H9 (cell line): ENCODE measurements around the gene AKR1E2. TPM values are rescaled to one million over a fixed set of nuclear protein-coding genes. Genes with fewer than 3 reads are reported as not detected.

Experiments
- DNase-seq: peaks from one replicate; pipeline ENCODE4 v3.0.0-alpha.2; 2017
- H2AFZ ChIP-seq: one replicate; pipeline ENCODE4 v1.6.1; 2013; ENCODE audit warnings: mild to moderate bottlenecking, low read length, control low read depth, moderate library complexity
- H2AK5ac ChIP-seq: 2 replicates; pipeline ENCODE4 v1.6.1; 2013; ENCODE audit warnings: low read length, control low read depth, mixed read lengths; ENCODE audit not compliant: insufficient read length
- H2BK120ac ChIP-seq: one replicate; pipeline ENCODE4 v1.6.1; 2013; ENCODE audit warnings: low read depth, mild to moderate bottlenecking, low read length, control low read depth, inconsistent platforms; ENCODE audit not compliant: poor library complexity, severe bottlenecking
- H2BK12ac ChIP-seq: 2 replicates; pipeline ENCODE4 v1.6.1; 2013; ENCODE audit warnings: low read length, control low read depth, mixed read lengths, low read depth; ENCODE audit not compliant: insufficient read length
- H2BK15ac ChIP-seq: 2 replicates; pipeline ENCODE4 v1.6.1; 2013; ENCODE audit warnings: low read depth, low read length, control low read depth
- H2BK20ac ChIP-seq: one replicate; pipeline ENCODE4 v1.6.1; 2013; ENCODE audit warnings: low read depth, mild to moderate bottlenecking, low read length, control low read depth, inconsistent platforms; ENCODE audit not compliant: poor library complexity, severe bottlenecking
- H2BK5ac ChIP-seq: 2 replicates; pipeline ENCODE4 v1.6.1; 2013; ENCODE audit warnings: low read length, control low read depth, mixed read lengths; ENCODE audit not compliant: insufficient read length
- H3K14ac ChIP-seq: 2 replicates; pipeline ENCODE4 v1.6.1; 2013; ENCODE audit warnings: low read length, control low read depth; ENCODE audit not compliant: insufficient read depth
- H3K18ac ChIP-seq: 2 replicates; pipeline ENCODE4 v1.6.1; 2013; ENCODE audit warnings: low read depth, mild to moderate bottlenecking, mixed read lengths, low read length, control low read depth; ENCODE audit not compliant: insufficient read length
- H3K23ac ChIP-seq: 2 replicates; pipeline ENCODE4 v1.6.1; 2013; ENCODE audit warnings: low read length, control low read depth, mixed read lengths, low read depth; ENCODE audit not compliant: insufficient read length
- H3K23me2 ChIP-seq: 2 replicates; pipeline ENCODE4 v1.6.1; 2013; ENCODE audit warnings: low read depth, mild to moderate bottlenecking, mixed read lengths, low read length, control low read depth; ENCODE audit not compliant: insufficient read length, poor library complexity, severe bottlenecking
- H3K27ac ChIP-seq: 2 replicates; pipeline ENCODE4 v1.5.1; 2013; ENCODE audit warnings: low read length, control low read depth, mixed read lengths, low read depth; ENCODE audit not compliant: insufficient read length
- H3K27me3 ChIP-seq: 2 replicates; pipeline ENCODE4 v1.6.1; 2013; ENCODE audit warnings: low read length, control low read depth, inconsistent platforms; ENCODE audit not compliant: insufficient read depth
- H3K4ac ChIP-seq: 2 replicates; pipeline ENCODE4 v1.6.1; 2013; ENCODE audit warnings: low read depth, mild to moderate bottlenecking, control low read depth, inconsistent platforms, low read length, moderate library complexity
- H3K4me1 ChIP-seq: 2 replicates; pipeline ENCODE4 v1.6.1; 2013; ENCODE audit warnings: low read length, control low read depth, inconsistent platforms; ENCODE audit not compliant: insufficient read depth
- H3K4me2 ChIP-seq: 2 replicates; pipeline ENCODE4 v1.6.1; 2013; ENCODE audit warnings: low read length, control low read depth, mixed read lengths; ENCODE audit not compliant: insufficient read length, insufficient read depth
- H3K56ac ChIP-seq: 2 replicates; pipeline ENCODE4 v1.6.1; 2013; ENCODE audit warnings: low read depth, mild to moderate bottlenecking, mixed read lengths, low read length, control low read depth; ENCODE audit not compliant: insufficient read length
- H3K79me1 ChIP-seq: 2 replicates; pipeline ENCODE4 v1.6.1; 2013; ENCODE audit warnings: low read depth, mild to moderate bottlenecking, moderate library complexity, low read length, control low read depth, inconsistent platforms; ENCODE audit not compliant: insufficient read depth, poor library complexity, severe bottlenecking
- H3K79me2 ChIP-seq: 2 replicates; pipeline ENCODE4 v1.6.1; 2013; ENCODE audit warnings: low read length, control low read depth, inconsistent platforms; ENCODE audit not compliant: insufficient read depth
- H3K9ac ChIP-seq: 2 replicates; pipeline ENCODE4 v1.6.1; 2013; ENCODE audit warnings: low read length, control low read depth, mixed read lengths; ENCODE audit not compliant: insufficient read length; ENCODE audit errors: extremely low read depth
- H3K9me3 ChIP-seq: one replicate; pipeline ENCODE4 v1.6.1; 2013; ENCODE audit warnings: low read depth, low read length, inconsistent platforms; ENCODE audit not compliant: control insufficient read depth
- H3T11ph ChIP-seq: one replicate; pipeline ENCODE4 v1.6.1; 2013; ENCODE audit warnings: mild to moderate bottlenecking, low read length, control low read depth, inconsistent platforms
- H4K20me1 ChIP-seq: one replicate; pipeline ENCODE4 v1.6.1; 2013; ENCODE audit not compliant: control insufficient read depth, insufficient read length, insufficient read depth
- H4K5ac ChIP-seq: 2 replicates; pipeline ENCODE4 v1.6.1; 2013; ENCODE audit warnings: low read depth, mild to moderate bottlenecking, mixed read lengths, low read length, control low read depth; ENCODE audit not compliant: insufficient read length
- H4K8ac ChIP-seq: replicated peaks from 2 replicates; pipeline ENCODE4 v1.6.1; 2013; ENCODE audit warnings: low read length, control low read depth, mixed read lengths, low read depth; ENCODE audit not compliant: insufficient read length
- H4K91ac ChIP-seq: 2 replicates; pipeline ENCODE4 v1.6.1; 2013; ENCODE audit warnings: low read depth, mild to moderate bottlenecking, moderate library complexity, mixed read lengths, low read length, control low read depth; ENCODE audit not compliant: insufficient read length
- H3K27ac Mint-ChIP-seq, 3 experiments: 2 replicates in 2 of 3; 3 replicates in 1 of 3; pipeline ENCODE4 v1.8.0; 2020 to 2021; ENCODE audit warnings: mixed read lengths in 3 of 3, mild to moderate bottlenecking in 1 of 3, moderate library complexity in 1 of 3
- H3K27me3 Mint-ChIP-seq: 2 replicates; pipeline ENCODE4 v1.8.0; 2021; ENCODE audit warnings: low read depth, mild to moderate bottlenecking, moderate library complexity, mixed read lengths
- H3K36me3 Mint-ChIP-seq, 3 experiments: 2 replicates in 2 of 3; 3 replicates in 1 of 3; pipeline ENCODE4 v1.8.0; 2020 to 2021; ENCODE audit warnings: low read depth in 3 of 3, mixed read lengths in 3 of 3; ENCODE audit not compliant: insufficient read depth in 1 of 3
- H3K4me1 Mint-ChIP-seq, 2 experiments: 2 replicates each; pipeline ENCODE4 v1.8.0; 2020; ENCODE audit warnings: mixed read lengths in 2 of 2
- H3K4me3 Mint-ChIP-seq, 2 experiments: 2 replicates in 1 of 2; 3 replicates in 1 of 2; pipeline ENCODE4 v1.8.0; 2020 to 2021; ENCODE audit warnings: mild to moderate bottlenecking in 2 of 2, mixed read lengths in 2 of 2, moderate library complexity in 1 of 2
- H3K9me3 Mint-ChIP-seq, 2 experiments: 2 replicates in 1 of 2; 3 replicates in 1 of 2; pipeline ENCODE4 v1.8.0; 2020; ENCODE audit warnings: mild to moderate bottlenecking in 2 of 2, mixed read lengths in 2 of 2, moderate library complexity in 1 of 2
- WGBS: extraction: QIAGEN DNeasy Blood & Tissue Kit; methylation state at CpG from one replicate; pipeline ENCODE4 v1.1.7; 2013; ENCODE audit warnings: missing lambda C conversion rate, low lambda C conversion rate, mixed read lengths; ENCODE audit not compliant: insufficient read length; ENCODE audit errors: extremely low coverage; 5-methylcytosine and 5-hydroxymethylcytosine counted together
- total RNA-seq: library from RNA; stranded (reverse); gene quantifications from 2 replicates; pipeline ENCODE4 v1.2.1, GENCODE V29; 2021
- TF ChIP-seq, protein P1 (sequence below): fragments of 200-600 bp; sonication (generic); conservative IDR thresholded peaks from 3 replicates; pipeline ENCODE4 v1.8.0; 2021; ENCODE audit warnings: antibody characterized with exemption, mild to moderate bottlenecking

AKR1E2 gene
- total RNA-seq, 1 experiment from 2014 or later = 2.2 TPM

DNA sequence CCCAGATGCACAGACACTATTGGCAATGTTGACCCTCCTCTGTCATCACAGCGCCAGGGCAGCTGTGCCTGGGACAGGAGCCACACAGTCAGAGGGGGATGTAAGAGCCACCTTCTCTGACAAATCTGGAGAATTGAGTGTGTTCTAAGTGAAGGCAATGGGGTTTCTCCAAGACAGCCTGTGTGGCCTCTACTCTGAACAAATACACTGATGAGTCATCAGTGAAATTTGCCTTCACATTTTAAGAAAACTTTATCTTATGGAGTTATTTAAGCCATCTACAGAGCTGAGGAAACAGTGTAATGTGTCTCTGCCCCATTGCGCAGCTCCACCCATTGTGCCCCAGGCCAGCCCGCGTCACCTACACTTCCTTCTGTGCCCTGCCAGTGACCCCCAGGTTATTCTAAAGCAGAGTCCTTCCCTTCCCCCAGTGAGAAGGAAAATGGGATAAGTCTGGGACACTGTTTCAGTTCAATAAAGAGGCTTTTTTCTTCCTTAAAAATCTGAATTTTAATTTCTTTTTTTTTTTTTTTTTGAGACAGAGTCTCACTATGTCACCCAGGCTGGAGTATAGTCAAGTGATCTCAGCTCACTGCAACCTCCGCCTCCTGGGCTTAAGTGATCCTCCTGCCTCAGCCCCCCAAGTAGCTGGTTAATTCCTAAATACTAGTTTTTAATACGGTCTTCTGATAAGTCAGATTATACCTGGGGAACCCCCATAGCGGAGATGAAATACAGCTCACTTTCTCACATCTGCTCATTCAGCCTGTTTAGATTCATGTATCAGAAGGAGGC lies 21.8 kb downstream of the AKR1E2 start:
- no CpG with 5 or more reads among the region's 7 CpGs for WGBS
- H4K8ac ChIP-seq = no peak overlapping the region
- no peaks in the 10 kb centered on the region for H3K79me2 ChIP-seq
- Mint-ChIP-seq H3K4me3 (no peak overlapping the region), H3K27ac (no peak overlapping the region), H3K27me3 (no peaks in the 10 kb centered on the region; the same call in none of the 2 replicates), H3K36me3 (peaks cover 8 to 16% (median 9%) of the 10 kb centered on the region in 3 experiments), H3K4me1 (peaks cover 8% of the 10 kb centered on the region in 2 experiments), H3K9me3 (peaks cover 6 to 51% of the 10 kb centered on the region in 2 experiments; a peak in 3 of 5 replicates)
- no peak overlapping the region for H4K5ac ChIP-seq
- no peak overlapping the region for H3K56ac ChIP-seq
- no peak overlapping the region for H3K4ac ChIP-seq
- H4K20me1 ChIP-seq = no peaks in the 10 kb centered on the region
- H3K18ac ChIP-seq = no peak overlapping the region
- no peak overlapping the region for H3K23ac ChIP-seq
- H3K27ac ChIP-seq = no peak overlapping the region
- no peaks in the 10 kb centered on the region for H3K4me1 ChIP-seq
- no peak overlapping the region for H2BK12ac ChIP-seq
- no peak overlapping the region for H2BK120ac ChIP-seq
- no peak overlapping the region for H2BK15ac ChIP-seq
- TF ChIP-seq, protein P1, sequence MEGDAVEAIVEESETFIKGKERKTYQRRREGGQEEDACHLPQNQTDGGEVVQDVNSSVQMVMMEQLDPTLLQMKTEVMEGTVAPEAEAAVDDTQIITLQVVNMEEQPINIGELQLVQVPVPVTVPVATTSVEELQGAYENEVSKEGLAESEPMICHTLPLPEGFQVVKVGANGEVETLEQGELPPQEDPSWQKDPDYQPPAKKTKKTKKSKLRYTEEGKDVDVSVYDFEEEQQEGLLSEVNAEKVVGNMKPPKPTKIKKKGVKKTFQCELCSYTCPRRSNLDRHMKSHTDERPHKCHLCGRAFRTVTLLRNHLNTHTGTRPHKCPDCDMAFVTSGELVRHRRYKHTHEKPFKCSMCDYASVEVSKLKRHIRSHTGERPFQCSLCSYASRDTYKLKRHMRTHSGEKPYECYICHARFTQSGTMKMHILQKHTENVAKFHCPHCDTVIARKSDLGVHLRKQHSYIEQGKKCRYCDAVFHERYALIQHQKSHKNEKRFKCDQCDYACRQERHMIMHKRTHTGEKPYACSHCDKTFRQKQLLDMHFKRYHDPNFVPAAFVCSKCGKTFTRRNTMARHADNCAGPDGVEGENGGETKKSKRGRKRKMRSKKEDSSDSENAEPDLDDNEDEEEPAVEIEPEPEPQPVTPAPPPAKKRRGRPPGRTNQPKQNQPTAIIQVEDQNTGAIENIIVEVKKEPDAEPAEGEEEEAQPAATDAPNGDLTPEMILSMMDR = no peak
- H3K79me1 ChIP-seq = no peaks in the 10 kb centered on the region
- no peaks in the 10 kb centered on the region for H3K9me3 ChIP-seq
- H3K9ac ChIP-seq = no peak overlapping the region
- H2AFZ ChIP-seq = no peak overlapping the region
- H4K91ac ChIP-seq = no peak overlapping the region
- H3K14ac ChIP-seq = no peak overlapping the region
- no peak overlapping the region for H2BK5ac ChIP-seq
- no peak overlapping the region for H2AK5ac ChIP-seq
- H3K27me3 ChIP-seq = no peaks in the 10 kb centered on the region
- H2BK20ac ChIP-seq = no peak overlapping the region
- no peaks in the 10 kb centered on the region for H3K23me2 ChIP-seq
- H3T11ph ChIP-seq = no peak overlapping the region
- no peak for DNase-seq
- H3K4me2 ChIP-seq = no peak overlapping the region
